ENCODE measurements around the gene DUOX2. TPM values are rescaled to one million over a fixed set of nuclear protein-coding genes. Genes with fewer than 3 reads are reported as not detected.

Gene DUOX2
- total RNA-seq (0.29 and 0.32 TPM in 2 replicates), polyA plus RNA-seq (not detected in 2 replicates), polyA minus RNA-seq (0.14 TPM in 1 of 2 replicates, not detected in the other)
- not detected for total RNA-seq (2013)

GRCh38 chr15:45114076-45114750, at the start of gene DUOX2, which contains the start of gene DUOXA2:
DUOX2 (minus strand) TSS chr15:45114172; CDS start chr15:45113411, 761 bp downstream.
DUOXA2 (plus strand) TSS chr15:45114326; CDS start chr15:45114606, 280 bp downstream.
- Histone ChIP-seq H2AFZ (ENCODE audit: insufficient read depth, low read depth, low read length, poor library complexity, severe bottlenecking) (peak within 1 kb of the TSS; percentile 34), H3K9ac (ENCODE audit: low read length) (peak within 1 kb of the TSS; percentile 52), H3K27ac (ENCODE audit: low read length in 2 of 2) (no peak within 1 kb of the TSS), H3K27me3 (replicated peaks in 1 of 4; ENCODE audit: control extremely low read depth in 1 of 4, control insufficient read depth in 3 of 4, insufficient read depth in 4 of 4, low read length in 3 of 4) (peaks cover 0 to 82% (median 64%) of the 10 kb centered on the region in 4 experiments), H3K36me3 (replicated peaks in 1 of 2; ENCODE audit: control extremely low read depth in 1 of 2, control insufficient read depth in 1 of 2, extremely low read depth in 1 of 2, insufficient read depth in 2 of 2, low read length in 1 of 2) (no peaks in the 10 kb centered on the region), H3K4me1 (ENCODE audit: control insufficient read depth in 2 of 2, insufficient read depth in 2 of 2, low read length in 2 of 2) (peaks cover 54 to 61% of the 10 kb centered on the region in 2 donors), H3K4me2 (replicated peaks; ENCODE audit: low read depth, low read length, poor library complexity, severe bottlenecking) (peak within 1 kb of the TSS; percentile 72), H4K20me1 (ENCODE audit: control insufficient read depth, insufficient read depth, low read length, poor library complexity, severe bottlenecking) (no peaks in the 10 kb centered on the region), H3K4me3 (ENCODE audit: control extremely low read depth in 1 of 5, extremely low read depth in 1 of 5, insufficient read depth in 1 of 5, low read depth in 2 of 5, low read length in 4 of 5) (peak within 1 kb of the TSS in 4 of 5 experiments; percentile 17 to 47 (median 24)), H3K79me2 (ENCODE audit: control insufficient read depth, insufficient read depth, low read length) (no peaks in the 10 kb centered on the region), H3K9me3 (ENCODE audit: control extremely low read depth in 1 of 3, control insufficient read depth in 2 of 3, insufficient read depth in 1 of 3, low read length in 2 of 3) (peaks cover 0 to 43% (median 0%) of the 10 kb centered on the region in 3 donors)
- ATAC-seq (ENCODE audit: low read depth) = no peak
- peak; percentile 45 for DNase-seq
- no peaks in the 10 kb centered on the region for H3K9me3 Mint-ChIP-seq (ENCODE audit: insufficient read depth)
- POLR2A ChIA-PET = no interaction called here
- TF ChIP-seq EZH2 (IDR thresholded peaks at IDR 0.05; ENCODE audit: borderline replicate concordance, insufficient read depth, low read depth, low read length, poor library complexity, severe bottlenecking) (no peak), CTCF (IDR thresholded peaks at IDR 0.05) (no peak)
- intact Hi-C loops (cut with micrococcal nuclease) = loop anchor here (10.0 kb wide), 1 partner anchor 81 kb away; no protein-coding TSS in a partner anchor
- CTCF ChIA-PET = interaction anchor here (0.6 to 5.5 kb wide), 5 partner anchors 12 to 261 kb away, joined by 3 to 32 read pairs (median 3); partner anchors contain the start of gene SORD
- H3K4me1 Mint-ChIP-seq = peaks cover 56% of the 10 kb centered on the region
- 3% methylated on average over 42 of the region's 42 CpGs for WGBS (ENCODE audit: insufficient coverage)
- H3K27ac Mint-ChIP-seq = no peak within 1 kb of the TSS
- peak within 1 kb of the TSS; percentile 85 for H3K4me3 Mint-ChIP-seq
- H3K27me3 Mint-ChIP-seq = peaks cover 72% of the 10 kb centered on the region

DNA sequence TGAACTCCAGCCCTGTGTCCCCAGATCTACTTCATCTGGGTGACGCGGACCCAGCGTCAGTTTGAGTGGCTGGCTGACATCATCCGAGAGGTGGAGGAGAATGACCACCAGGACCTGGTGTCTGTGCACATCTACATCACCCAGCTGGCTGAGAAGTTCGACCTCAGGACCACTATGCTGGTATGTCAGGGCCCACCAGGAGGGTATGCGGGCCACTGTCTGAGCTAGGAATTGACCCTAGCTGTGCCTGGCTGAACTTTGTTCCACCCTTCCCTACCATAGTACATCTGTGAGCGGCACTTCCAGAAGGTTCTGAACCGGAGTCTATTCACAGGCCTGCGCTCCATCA, 49.5 kb upstream of the DUOX2 start:
- Histone ChIP-seq H3K4me2 (replicated peaks; ENCODE audit: low read depth, low read length, poor library complexity, severe bottlenecking) (no peak overlapping the region), H3K79me2 (ENCODE audit: control insufficient read depth, insufficient read depth, low read length) (peaks cover 44% of the 10 kb centered on the region), H3K36me3 (replicated peaks in 1 of 2; ENCODE audit: control extremely low read depth in 1 of 2, control insufficient read depth in 1 of 2, extremely low read depth in 1 of 2, insufficient read depth in 2 of 2, low read length in 1 of 2) (no peaks in the 10 kb centered on the region), H3K27ac (ENCODE audit: low read length in 2 of 2) (no peak overlapping the region), H3K9me3 (ENCODE audit: control extremely low read depth in 1 of 3, control insufficient read depth in 2 of 3, insufficient read depth in 1 of 3, low read length in 2 of 3) (no peaks in the 10 kb centered on the region), H3K4me1 (ENCODE audit: control insufficient read depth in 2 of 2, insufficient read depth in 2 of 2, low read length in 2 of 2) (peaks cover 12 to 32% of the 10 kb centered on the region in 2 donors), H3K4me3 (ENCODE audit: control extremely low read depth in 1 of 5, extremely low read depth in 1 of 5, insufficient read depth in 1 of 5, low read depth in 2 of 5, low read length in 4 of 5) (no peak overlapping the region), H2AFZ (ENCODE audit: insufficient read depth, low read depth, low read length, poor library complexity, severe bottlenecking) (no peak overlapping the region), H4K20me1 (ENCODE audit: control insufficient read depth, insufficient read depth, low read length, poor library complexity, severe bottlenecking) (peaks cover 17% of the 10 kb centered on the region), H3K27me3 (replicated peaks in 1 of 4; ENCODE audit: control extremely low read depth in 1 of 4, control insufficient read depth in 3 of 4, insufficient read depth in 4 of 4, low read length in 3 of 4) (no peaks in the 10 kb centered on the region), H3K9ac (ENCODE audit: low read length) (no peak overlapping the region)
- CTCF ChIA-PET = interaction anchor here (0.7 to 8.5 kb wide), 45 partner anchors 9 to 448 kb away, joined by 3 to 128 read pairs (median 4); partner anchors contain the start of genes BLOC1S6 and SHF
- Mint-ChIP-seq H3K9me3 (ENCODE audit: insufficient read depth) (no peaks in the 10 kb centered on the region), H3K27me3 (no peaks in the 10 kb centered on the region), H3K4me3 (no peak overlapping the region), H3K4me1 (peaks cover 18% of the 10 kb centered on the region), H3K27ac (no peak overlapping the region)
- intact Hi-C loops (cut with micrococcal nuclease) = loop anchor here (1.0 to 2.0 kb wide), 3 partner anchors 105 to 294 kb away; no protein-coding TSS in a partner anchor
- TF ChIP-seq EZH2 (IDR thresholded peaks at IDR 0.05; ENCODE audit: borderline replicate concordance, insufficient read depth, low read depth, low read length, poor library complexity, severe bottlenecking) = no peak
- TF ChIP-seq CTCF (IDR thresholded peaks at IDR 0.05) = no peak
- no peak for DNase-seq
- no peak for ATAC-seq (ENCODE audit: low read depth)
- POLR2A ChIA-PET = interaction anchor here (0.5 kb wide), 1 partner anchor 111 kb away, joined by 4 read pairs; no protein-coding TSS in a partner anchor
- 94% methylated on average over 9 of the region's 9 CpGs for WGBS (ENCODE audit: insufficient coverage)

All from B cell (primary cell).